HG03565 (cell line): Measurements from ENCODE around the gene NUP93.

Source experiments
- ATAC-seq: cut with Tn5 transposase; IDR thresholded peaks from one replicate; pipeline ENCODE4 v1.9.1; 2021; ENCODE audit warnings: mild to moderate bottlenecking, moderate library complexity; ENCODE audit not compliant: unreplicated experiment

The NUP93 gene

DNA sequence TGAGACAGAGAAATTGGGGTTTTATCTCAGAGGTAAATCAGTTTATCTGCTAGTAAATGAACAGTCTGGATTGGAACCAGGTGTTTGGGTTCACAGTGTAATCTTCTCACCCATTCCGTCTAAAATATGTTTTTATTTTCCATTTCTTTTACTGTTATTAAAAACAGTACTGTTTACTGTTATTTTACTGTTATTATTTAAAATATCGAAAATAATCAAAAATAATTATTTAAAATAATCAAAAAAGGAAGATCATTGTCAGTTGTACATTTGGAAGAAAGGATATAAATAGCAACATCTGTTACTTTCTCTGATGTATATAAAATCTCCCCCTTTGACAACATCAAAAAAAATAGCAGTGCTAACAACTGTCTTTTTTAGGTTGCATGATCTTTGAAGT lies 11.5 kb downstream of the NUP93 start:
- ATAC-seq: no peak

DNA sequence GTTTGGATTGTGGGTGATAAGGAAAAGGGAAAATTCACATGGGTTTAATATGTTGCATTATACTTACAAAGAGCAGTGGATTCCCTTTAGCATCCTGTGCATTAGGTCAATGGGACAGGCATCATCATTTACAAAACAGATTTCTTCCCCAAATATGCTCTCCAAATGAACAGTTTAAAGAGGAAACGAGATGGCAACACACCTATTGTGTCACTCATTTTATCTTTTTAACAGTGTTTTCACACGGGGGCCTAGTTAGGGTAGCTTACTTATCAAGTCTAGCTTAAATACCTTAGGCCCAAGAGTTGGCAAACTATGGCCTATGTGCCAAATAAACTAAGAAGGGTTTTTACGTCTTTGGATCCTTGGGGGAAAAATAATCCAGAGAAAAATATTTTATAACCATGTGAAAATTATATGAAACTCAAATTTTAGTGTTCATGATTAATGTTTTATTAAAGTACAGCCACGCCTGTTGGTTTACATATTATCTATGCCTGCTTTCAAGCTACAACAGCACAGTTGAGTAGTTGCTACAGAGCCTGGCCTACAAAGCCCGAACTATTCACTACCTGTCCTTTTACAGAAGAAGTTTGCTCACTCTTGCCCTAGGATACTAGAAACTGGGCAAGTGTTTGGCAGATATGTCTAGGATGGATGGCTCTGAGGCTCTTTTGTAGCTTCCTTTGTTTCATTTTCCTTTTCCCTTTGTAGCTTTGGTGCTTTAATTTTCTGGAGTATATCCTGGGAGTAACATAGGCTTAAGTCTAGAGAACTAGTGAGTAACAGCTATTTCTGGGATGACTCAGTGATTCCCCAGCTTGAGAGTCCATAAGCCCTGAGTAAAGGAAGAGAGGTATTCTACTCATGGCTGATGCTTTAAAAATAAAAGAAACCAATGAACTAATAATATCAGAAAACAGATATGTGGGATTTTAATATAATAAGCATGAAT lies 12.4 kb downstream of the NUP93 start:
- no peak for ATAC-seq

DNA sequence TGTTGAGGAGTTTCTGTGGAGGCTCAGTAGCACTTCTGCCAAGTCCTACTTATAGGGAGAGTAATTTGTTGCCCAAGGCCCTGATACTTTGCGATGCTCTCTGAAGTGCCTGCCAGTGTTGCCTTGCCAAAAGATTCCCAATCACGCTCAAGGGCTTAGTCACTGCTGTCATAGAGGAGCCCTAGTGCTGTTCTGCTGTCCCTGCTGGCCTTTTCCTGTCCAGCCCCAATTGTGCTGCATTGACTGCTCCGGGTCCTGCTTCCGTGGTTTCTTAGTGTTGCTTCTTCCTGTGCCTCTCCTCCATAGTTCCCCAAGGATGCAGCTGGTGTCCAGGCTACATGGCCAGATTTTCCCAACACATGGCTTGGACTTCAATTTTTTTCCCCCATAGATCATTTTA lies 13.9 kb downstream of the NUP93 start:
- ATAC-seq: no peak

DNA sequence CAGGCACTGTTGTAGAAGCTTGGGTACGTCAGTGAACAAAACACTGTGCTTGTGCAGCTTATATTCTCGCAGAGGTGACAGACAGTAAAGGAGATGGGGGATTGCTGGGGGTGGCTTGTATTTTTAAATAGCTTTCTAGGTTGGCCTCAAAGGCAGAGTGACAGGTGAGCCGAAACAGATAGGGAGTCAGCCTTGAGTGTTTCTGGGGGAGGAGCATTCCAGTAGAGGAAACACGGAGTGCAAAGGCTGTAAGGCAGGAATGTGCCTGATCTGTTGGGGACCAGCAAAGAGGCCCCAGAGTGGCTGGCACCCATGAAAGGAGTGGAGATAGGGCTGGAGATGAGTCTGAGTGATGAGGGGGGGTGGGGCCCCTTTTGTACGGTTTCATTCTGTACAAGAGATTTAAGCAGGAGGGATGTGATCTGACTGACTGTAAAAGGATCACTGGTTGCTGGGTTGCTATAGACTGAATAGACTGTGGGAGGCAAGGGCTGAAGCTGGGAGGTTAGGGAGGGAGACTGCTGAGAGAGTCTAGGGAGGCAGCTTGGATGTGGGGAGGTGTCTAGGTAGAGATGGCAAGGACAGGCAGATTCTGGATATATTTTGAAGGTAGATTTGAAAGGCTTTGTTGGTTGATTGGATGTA lies 15.2 kb downstream of the NUP93 start:
- no peak for ATAC-seq

DNA sequence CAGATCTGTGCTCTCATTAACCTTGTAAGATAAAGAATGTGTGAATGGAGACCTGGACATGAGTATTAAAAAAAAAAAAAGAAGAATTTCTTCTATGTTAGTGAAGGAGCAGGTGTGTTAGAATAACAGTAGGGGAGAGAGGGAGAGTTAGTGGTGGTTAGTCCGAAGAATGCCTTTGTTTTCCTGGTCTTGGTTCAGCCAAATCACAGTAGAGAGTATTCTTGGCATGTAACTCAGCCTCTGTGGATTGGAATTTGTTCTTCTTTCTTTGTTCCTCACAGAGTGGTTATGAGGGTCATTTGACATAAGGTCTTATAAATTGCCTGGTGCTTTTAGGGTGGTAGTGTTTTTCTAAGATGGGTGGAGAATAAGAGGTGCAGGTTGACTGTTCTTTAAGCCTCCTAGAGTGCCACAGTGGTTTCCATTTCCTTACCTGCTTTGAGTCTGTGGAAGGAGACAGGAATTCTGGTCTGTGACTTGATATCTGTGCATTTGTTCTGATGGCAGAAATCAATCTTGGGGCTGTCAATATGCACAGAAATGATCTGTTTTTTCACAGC lies 17.6 kb downstream of the NUP93 start:
- ATAC-seq: no peak

DNA sequence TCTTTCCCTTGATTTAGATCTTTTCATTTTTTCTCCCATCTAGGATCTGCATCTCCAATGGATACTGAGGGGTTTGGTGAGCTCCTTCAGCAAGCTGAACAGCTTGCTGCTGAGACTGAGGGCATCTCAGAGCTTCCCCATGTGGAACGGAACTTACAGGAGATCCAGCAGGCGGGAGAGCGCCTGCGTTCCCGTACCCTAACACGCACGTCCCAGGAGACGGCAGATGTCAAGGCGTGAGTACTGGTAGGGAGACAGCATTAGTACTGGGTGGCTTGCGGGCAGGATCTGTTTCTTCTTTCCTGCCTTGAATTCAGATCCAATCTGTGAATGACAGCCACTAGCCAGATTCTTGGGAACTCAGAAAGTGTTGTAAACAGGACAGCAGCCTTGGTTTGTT lies 18.3 kb downstream of the NUP93 start:
- no peak for ATAC-seq

DNA sequence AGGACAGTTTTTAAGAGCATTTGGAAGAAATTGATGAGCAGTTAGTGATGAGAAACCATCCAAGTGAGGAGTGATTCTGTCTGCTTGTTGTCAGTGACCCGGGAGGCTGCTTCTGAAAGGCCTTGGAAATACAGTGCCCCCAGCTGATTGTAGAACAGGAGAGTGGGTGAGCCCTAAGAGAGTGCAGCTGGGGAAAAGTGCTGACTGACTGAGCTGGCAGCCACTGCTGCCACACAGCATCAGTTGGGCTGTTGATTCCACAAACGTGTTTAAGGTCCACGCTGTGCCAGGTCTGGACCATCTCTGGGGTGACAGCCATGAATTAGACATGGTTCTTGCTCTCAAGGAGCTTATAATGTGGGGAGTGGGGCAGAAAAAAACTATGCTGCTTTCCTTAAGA lies 18.9 kb downstream of the NUP93 start:
- ATAC-seq: no peak

DNA sequence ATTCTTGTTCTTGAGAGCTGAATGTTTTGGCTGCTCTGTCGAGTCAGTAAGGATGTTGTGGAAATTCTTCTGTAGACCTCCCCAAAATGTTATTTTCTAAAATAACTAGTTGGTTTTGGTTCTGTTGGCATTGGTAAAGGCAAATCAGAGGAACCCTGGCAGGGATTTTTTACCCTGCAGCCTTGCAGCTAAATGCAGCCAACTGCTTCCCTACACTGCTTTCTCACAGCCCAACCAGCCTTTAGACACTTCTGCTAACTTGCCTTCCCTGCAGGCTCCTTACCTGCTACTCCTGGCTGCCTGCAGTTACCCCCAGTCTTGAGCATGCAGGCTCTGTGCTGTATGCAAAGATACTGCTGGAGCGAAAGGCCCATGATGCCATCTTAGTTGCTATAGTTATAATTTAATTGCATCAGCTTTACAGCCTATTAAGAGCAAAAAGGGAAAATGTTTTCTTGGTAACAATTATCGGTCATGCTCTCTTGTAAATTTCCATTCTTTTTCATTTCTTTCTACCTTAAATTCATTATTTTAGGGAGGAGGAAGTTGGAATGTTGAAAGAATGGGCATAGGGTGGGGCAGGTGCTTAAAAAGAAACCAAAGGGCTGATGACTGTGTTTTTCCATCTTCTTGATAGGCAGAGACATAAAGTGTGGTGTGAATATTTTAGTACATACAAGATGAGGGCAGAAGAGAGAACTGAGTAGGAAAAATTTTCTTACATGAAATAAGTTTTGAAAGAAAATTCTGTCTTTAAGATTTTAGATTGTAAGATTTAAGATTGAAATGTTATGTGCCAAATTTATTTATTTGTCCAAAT lies 20.0 kb downstream of the NUP93 start:
- ATAC-seq: no peak

DNA sequence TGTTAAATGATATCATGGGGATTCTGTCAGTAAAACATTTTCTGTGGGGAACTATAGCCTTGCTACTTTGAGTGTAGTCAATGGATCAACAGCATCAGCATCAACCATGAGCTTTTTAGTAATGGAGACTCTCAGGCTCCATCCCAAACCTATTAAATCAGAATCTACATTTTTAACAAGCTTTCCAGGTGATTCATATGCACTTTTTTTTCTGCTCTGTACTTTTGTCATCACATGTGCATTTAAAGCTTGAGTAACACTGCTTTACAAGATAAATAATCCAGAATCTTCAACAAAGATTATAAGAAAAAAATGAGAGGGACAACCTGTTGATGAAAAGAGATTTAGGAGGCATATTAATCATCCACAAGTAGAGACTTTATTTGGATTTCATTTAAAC lies 23.5 kb downstream of the NUP93 start:
- no peak for ATAC-seq

DNA sequence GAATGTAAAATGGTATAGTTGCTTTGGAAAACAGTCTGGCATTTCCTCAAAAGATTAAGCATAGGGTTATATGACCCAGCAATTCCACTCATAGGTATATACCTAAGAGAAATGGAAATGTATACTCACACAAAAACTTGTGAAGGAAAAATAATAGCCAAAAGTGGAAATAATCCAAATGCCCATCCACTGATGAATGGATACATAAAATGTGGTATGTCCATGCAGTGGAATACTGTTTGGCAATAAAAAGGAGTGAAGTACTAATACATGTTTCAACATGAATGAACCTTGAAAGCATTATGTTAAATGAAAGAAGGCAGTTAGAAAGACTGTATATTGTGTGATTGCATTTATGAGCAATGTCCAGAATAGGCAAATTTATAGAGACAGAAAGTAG lies 25.1 kb downstream of the NUP93 start:
- no peak for ATAC-seq

DNA sequence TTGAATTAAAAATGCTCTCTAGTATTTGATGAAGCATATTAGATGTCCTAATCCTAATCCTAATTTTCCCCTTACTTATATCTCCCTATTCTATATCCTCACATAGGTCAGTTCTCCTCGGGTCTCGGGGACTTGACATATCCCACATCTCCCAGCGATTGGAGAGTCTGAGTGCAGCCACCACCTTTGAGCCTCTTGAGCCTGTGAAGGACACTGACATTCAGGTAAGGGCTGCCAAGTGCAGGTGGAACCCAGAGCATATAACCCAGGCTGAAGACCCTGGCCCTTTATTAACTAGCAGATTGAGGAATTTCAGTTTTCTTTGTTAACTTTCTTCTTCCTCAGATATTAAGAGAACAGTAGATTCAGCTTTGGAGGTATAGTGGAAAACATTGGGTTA lies 28.5 kb downstream of the NUP93 start:
- ATAC-seq: no peak

DNA sequence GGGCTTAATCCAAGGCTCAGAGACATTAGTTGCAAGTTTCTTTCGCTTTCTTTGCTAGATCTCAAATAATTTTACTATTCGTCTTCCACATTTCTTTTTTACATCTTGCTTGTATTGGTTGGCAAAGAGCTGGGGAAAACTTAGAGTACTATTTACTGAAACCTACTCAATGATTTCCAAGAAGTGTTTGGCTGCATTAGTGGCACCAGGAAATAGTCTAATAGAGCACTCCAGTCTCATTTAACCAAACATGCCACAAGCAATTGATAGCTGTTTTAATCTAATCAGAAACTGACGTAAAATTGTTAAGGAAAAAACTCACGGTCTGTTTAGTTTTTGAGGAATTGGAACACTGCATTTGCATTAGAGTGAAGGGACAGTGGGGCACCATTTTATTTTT lies 29.0 kb downstream of the NUP93 start:
- ATAC-seq: no peak

DNA sequence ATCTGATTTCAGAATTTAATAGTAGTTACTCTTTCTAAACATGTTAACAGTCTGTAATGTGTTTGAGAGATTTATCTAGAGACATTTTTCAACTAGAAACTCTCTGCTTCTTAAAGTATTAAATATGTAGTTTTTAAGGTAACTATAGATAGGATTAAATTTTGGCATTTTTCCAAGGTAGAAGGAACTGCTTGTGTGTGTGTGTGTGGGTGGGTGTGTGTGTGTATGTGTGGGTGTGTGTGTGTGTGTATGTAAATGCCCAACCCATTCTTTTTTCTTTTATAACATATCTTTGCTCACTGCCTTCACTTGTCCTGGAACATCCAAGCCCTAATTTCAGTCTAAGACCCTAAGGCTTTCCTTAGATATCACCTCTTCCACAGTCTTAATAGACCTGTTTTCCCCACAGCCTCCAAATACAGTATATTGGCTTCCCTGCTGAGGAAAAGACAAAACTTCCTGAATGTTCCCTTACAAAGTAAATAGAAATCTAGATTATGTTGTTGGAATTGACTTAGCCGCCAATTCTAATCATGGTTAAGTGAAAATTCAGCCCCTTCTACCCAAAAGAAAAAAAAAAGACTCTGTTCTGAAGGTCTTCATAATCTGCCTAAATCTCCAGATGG lies 33.5 kb downstream of the NUP93 start:
- ATAC-seq: no peak

DNA sequence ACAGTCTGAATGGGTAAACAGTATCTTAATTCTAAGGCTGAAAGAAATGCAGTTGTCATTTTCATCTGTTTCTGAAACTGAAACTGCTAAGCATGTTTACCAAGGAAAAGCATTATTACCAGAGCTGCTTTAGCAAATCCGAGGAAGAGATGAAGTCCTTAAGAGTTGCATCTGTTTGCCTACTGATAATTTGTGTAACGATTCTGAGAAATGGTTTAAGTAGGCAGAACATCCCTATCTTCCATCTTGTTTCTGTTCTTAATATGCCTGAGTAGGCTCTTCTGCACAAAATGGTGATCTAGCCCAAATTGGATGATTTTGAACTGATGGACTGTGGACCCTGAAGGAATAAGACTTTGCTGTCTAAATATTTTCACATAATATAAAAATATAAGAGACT lies 34.9 kb downstream of the NUP93 start:
- ATAC-seq: no peak

DNA sequence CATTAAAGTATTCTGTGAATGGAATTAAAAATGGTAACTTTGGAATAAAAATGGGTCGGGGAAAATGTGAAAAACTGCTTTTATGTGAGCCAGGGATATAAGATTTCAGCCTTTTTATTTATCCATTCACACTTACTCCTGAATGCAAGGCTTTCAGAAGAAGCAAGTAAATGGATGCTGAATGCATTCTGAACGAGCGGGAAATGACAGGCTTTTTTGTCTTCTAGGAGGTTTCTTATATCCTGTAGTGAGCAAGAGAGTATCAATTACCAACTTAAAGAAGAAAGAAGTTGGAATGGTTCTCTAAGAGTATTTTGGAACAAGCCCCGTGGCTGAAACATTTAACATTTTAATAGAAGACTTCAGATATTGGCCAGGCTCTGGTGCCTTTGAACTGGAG lies 36.0 kb downstream of the NUP93 start:
- ATAC-seq: no peak

DNA sequence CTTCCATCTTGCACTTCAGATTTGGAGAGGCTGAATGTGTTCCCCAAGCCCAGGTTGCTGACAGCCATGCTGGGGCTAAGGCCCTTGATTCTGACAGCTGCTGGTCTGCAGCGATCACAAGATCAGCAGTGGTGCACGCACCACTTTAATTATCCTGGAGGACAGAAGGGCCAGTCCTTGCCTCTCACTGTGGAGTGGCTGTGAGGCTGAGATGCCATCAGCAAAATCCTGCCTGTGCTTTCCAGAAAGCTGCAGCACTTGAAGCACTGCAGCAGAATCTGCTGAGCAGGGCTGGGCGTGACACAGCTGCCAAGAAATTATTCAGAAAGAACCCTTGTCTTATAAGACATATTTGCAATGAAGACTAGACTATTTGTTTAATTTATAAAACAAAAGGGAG lies 37.1 kb downstream of the NUP93 start:
- ATAC-seq: no peak

DNA sequence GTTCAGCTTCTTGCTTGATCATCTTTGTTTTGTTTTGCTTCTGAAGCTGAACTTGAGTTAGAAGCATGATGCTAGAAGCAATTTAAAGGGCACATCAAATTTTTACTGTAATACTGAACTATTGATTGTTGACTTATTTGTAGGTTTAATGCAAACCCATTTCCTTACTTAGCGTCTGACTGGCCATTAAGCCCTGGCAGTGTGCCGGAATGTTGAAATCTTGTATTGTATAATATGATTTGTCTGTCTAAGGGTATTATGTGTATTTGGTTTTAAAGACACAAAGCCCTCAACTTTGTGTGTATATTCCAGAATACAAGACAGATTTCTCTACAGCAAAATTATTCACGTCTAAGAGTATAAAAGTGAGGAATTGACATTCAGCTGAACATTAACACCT lies 39.7 kb downstream of the NUP93 start:
- no peak for ATAC-seq

DNA sequence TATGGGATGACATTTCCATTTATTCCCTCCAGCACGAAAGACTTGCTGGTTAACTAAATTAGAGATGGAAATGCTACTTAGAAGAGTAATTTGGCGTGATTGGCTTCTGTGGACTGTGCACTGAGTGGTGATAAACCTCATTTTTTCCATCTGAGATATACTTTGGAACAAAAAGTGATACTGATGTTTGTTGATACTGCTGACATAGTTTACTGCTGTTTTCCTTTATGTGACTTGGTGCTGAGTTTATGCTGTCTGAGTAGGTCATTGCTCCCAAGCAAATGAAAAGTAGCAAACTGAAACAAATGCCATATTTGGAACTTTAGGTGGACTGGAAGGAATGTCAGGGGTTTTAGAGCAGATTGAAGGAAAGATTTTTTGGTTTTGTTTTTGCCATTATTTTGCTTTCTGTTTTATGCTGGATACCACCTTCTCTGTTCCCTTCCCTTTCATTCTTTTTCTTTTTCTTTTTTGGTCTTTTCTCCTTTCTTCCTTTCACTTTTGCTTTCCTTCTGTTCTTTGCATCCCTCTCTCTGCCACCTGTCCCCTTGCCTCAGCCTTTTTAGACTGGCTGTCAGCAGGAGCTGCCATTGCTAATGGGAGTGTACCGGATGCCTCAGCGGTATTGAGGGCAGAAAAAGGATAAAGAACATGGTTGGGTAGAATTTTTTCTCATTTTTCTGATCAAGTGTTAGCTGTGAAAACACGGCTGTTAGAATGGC lies 41.8 kb downstream of the NUP93 start:
- ATAC-seq: no peak

DNA sequence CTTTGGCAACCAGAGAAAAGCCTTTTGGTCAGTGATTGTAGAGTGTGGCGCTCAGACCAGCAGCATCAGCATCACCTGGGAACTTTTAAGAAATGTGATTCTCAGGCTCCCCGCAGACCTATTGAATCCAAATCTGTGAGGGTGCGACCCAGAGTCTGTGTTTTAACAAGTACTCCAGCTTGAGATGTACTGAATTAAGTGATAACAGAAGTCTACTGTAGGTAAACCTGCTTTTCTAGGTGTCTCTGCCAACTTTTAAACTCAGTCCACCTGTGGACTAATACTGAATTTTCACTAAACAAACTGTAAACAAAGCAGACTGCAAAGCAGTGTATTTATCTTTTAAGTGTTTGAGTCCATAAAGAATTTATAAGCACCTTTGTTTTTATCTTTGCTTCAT lies 43.6 kb downstream of the NUP93 start:
- no peak for ATAC-seq

DNA sequence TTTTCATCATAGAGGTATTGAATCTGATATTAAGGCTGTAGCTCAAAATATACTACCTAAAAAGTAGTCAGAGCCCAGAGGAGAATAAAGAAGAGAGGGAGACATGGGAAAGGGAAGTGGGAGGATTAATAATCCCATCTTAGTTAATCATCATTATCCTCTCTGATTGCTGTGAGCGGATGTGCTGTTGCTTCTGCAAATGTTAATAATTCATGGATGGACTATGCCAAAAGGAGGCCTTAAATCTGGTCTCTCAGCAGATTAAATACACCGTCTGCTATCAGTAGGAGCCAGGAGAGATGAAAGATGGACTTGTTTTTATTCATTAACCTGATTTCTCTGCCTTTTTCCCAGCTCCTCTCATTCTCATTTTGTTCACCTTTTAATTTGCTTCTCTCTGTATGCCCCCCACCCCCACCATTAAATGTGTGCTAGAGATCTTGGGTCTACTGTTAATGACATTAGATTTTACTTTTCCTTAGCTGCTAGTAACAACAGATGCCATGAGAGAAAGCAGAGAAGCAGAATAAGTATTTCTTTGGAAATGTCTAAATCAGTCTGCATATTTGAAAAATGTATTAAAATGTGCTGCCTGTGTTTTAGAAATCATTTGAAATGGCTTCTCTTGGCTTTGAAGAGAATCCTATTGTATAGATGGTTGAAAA lies 44.2 kb downstream of the NUP93 start:
- no peak for ATAC-seq
